ENCODE data around the gene PRKCE.

- TF ChIP-seq, protein P1, sequence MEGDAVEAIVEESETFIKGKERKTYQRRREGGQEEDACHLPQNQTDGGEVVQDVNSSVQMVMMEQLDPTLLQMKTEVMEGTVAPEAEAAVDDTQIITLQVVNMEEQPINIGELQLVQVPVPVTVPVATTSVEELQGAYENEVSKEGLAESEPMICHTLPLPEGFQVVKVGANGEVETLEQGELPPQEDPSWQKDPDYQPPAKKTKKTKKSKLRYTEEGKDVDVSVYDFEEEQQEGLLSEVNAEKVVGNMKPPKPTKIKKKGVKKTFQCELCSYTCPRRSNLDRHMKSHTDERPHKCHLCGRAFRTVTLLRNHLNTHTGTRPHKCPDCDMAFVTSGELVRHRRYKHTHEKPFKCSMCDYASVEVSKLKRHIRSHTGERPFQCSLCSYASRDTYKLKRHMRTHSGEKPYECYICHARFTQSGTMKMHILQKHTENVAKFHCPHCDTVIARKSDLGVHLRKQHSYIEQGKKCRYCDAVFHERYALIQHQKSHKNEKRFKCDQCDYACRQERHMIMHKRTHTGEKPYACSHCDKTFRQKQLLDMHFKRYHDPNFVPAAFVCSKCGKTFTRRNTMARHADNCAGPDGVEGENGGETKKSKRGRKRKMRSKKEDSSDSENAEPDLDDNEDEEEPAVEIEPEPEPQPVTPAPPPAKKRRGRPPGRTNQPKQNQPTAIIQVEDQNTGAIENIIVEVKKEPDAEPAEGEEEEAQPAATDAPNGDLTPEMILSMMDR (IDR thresholded peaks at IDR 0.05; ENCODE audit: extremely low read depth in 1 of 2, insufficient read depth in 1 of 2, low read depth in 1 of 2, low read length in 2 of 2) = no peak
- peak; percentile 57 for TF ChIP-seq POLR2A (IDR thresholded peaks at IDR 0.05; ENCODE audit: low read depth, low read length)
- no peak for TF ChIP-seq EZH2 (IDR thresholded peaks at IDR 0.05; ENCODE audit: borderline replicate concordance, low read depth, low read length, severe bottlenecking)
- TF ChIP-seq MYC (IDR thresholded peaks at IDR 0.05; ENCODE audit: low read depth, low read length) = no peak
Measured at GRCh38 chr2:46164529-46165301, 513.2 kb downstream of the PRKCE start.
